HG03039 (cell line): Measurements from ENCODE around the gene CEP89.
"Not testable (repeated sequence)": the region's sequence is repeated elsewhere in the genome, so short reads cannot be mapped to it uniquely, and the experiment has no call there.

Experiments
- ATAC-seq: cut with Tn5 transposase; IDR thresholded peaks from one replicate; pipeline ENCODE4 v1.9.1; 2021; ENCODE audit warnings: mild to moderate bottlenecking, moderate library complexity; ENCODE audit not compliant: unreplicated experiment

CEP89 gene

DNA sequence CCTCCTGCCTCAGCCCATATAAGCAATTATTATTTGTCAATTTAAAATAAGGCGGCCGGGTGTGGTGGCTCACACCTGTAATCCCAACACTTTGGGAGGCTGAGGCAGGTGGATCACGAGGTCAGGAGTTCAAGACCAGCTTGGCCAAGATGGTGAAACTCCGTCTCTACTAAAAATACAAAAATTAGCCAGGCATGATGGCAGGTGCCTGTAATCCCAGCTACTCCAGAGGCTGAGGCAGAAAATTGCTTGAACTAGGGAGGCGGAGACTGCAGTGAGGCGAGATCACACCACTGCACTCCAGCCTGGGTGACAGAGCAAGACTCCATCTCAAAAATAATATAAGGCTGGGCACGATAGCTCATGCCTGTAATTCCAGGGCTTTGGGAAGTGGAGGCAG is 114.9 kb downstream of the CEP89 start:
- ATAC-seq = not testable (repeated sequence)

DNA sequence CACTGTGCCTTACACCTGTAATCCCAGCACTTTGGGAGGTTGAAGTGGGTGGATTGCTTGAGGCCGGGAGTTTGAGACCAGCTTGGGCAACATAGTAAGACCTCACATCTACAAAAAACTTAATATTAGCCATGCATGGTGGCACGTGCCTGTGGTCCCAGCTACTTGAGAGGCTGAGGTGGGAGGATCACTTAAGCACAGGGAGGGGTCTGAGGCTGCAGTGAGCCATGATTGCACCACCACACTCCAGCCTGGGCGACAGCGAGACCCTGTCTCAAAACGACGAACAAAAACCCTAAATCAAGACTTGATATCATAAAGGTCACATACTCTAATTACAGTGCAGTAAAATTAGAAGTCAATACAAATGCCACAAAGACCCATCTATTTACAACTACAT is 119.5 kb downstream of the CEP89 start:
- no peak for ATAC-seq

DNA sequence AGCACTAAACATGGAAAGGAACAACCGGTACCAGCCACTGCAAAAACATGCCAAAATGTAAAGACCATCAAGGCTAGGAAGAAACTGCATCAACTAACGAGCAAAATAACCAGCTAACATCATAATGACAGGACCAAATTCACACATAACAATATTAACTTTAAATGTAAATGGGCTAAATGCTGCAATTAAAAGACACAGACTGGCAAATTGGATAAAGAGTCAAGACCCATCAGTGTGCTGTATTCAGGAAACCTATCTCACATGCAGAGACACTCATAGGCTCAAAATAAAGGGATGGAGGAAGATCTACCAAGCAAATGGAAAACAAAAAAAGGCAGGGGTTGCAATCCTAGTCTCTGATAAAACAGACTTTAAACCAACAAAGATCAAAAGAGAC is 123.7 kb downstream of the CEP89 start:
- not testable (repeated sequence) for ATAC-seq

DNA sequence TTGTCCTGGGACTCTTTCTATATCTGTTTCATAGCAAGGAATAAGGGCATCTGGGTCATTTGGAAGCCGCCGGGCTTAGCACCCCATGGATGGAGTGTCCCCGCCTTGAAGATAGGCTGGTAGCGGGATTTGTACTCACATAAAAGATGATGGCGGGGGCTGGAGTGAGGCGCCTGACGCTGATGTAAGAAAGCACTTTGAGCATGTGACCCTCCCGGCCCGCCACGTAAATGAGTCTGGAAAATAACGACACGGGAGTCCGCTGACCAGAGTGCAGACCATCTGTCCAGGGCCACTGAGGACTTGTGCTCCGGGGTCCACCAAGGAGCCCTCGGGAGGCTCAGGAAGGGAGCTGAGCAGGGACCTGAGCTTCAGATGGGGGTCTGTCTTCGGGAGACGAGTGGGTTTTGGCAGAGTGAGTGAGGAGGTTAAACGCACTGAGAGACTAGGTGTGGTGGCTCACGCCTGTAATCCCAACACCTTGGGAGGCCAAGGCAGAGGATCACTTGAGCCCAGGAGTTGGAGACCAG is 128.0 kb downstream of the CEP89 start:
- ATAC-seq = no peak

DNA sequence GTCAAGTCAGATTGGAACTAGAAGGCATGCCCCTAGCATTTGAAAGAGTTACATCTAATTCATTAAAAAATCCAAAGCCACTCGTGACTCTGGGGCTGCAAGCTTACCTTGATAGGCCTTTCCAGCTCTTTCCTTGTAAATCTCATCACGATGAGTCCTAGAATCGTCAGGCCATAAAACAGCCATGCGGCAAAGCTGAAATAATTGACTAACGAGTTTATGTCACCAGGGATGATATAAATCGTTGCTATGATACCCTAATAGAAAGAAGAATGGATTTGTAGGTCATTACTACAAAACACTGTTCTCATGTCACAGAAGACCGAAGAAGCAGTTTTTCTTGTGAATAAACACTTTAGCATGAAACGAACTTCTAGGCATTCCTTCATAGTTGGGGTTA is 129.7 kb downstream of the CEP89 start:
- ATAC-seq = no peak

DNA sequence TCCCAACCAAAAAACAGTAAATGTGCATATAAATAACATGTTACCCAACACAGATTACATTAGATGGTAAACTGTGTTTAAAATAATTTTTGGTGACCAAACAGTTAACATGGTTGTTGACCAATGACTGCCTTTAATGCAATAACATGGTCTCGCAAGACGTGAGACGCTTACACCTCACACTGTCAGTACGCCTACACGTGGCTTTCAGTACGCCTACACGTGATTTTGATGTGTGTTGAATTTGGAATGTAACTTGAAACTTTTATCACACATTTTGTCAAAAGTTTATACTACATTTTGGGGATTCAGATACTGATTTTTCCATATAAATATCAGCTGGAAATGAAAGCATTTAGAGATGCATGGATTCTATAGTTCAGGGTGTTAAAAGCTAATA is 134.2 kb downstream of the CEP89 start:
- no peak for ATAC-seq

DNA sequence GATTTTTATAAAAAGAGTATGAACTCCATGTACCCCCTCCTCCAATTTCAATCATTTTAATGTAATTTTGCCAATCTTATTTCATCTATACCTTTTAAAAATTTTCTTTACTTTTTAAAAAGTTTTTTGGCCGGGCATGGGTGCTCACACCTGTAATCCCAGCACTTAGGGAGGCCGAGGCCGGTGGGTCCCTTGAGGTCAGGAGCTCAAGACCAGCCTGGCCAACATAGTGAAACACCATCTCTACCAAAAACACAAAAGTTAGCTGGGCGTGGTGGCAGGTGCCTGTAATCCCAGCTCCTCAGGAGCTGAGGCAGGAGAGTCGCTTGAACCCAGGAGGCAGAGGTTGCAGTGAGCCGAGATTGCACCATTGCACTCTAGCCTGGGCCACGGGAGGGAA is 138.4 kb downstream of the CEP89 start:
- not testable (repeated sequence) for ATAC-seq

DNA sequence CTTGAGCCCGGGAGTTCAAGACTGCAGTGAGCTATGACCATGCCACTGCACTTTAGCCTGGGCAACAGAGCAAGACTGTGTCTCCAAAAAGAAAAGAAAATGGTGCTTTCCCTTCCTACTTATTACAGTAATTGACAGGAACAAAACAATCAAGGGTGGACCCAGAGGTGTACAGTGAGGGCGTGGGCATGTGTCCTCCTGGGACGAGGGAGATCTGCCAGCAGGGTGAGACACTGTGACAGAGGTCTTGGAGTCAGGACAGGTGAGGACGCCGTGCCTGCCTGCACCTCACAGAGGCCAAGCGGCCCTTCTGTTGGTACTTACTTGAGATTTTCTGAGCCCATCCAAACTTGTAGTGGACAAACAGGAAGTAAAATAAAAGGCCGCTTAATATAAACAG is 138.9 kb downstream of the CEP89 start:
- ATAC-seq = not testable (repeated sequence)

DNA sequence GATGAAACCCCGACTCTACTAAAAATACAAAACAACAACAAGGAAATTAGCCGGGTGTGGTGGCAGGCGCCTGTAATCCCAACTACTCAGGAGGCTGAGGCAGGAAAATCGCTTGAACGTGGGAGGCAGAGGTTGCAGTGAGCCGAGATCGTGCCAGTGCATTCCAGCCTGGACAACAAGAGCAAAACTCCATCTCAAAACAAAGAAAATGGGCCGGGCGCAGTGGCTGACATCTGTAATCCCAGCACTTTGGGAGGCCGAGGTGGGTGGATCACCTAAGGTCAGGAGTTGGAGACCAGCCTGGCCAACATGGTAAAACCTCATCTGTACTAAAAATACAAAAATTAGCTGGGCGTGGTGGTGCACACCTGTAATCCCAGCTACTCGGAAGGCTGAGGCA is 139.7 kb downstream of the CEP89 start:
- ATAC-seq = not testable (repeated sequence)

DNA sequence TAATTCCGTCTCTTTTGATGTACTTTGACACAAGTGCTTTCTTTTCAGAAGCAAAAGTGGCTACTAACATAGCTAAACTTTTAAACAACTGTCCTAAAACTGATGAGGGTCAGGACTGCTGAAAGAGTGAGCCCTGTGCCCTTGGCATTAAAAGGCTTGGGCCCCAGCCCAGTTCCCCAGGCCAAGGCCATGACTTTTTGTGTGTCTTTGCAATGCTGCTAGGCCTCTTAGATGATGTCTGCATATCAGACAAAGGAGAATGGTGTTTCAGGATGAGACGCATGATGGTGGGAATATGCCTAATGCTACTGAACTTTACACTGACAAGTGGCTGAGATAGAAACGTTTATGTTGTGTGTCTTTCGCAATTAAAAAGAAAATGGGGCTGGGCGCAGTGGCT is 140.1 kb downstream of the CEP89 start:
- no peak for ATAC-seq

DNA sequence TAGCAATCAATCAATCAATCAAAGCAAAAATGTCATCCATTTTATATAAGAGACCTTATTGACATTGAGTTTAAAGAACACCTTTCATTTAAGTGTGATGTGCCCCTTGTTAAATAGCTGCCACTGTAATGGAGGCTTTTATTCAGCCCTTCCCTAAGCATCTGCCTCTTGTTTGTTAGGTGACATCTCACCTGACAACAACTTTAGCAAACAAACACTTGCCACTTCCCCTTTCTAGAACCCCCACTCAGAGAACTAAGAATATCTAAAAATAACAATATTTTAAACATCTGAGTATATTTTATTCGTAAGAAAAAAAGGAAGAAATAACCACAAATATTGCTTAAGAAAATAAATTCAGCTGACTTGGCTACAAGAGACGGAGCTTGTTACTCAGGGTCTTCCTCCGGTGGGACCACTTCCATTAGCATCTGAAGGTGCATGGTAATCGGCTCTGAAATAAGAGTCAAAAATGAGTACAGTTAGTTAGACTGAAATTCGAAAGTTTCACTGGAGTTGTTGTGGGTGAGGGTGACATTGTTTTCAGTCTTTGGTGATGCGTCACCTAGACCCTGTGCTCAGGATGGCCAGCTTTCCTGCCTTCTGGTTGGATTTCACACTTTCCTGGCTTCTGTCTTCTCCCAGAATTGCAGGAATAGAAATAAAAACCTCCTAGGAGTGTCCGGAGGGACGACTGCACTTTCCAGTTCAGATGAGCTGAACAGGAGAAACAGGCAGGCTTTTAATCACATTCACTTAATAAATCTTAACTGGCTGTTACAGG is 141.3 kb downstream of the CEP89 start:
- ATAC-seq = no peak

DNA sequence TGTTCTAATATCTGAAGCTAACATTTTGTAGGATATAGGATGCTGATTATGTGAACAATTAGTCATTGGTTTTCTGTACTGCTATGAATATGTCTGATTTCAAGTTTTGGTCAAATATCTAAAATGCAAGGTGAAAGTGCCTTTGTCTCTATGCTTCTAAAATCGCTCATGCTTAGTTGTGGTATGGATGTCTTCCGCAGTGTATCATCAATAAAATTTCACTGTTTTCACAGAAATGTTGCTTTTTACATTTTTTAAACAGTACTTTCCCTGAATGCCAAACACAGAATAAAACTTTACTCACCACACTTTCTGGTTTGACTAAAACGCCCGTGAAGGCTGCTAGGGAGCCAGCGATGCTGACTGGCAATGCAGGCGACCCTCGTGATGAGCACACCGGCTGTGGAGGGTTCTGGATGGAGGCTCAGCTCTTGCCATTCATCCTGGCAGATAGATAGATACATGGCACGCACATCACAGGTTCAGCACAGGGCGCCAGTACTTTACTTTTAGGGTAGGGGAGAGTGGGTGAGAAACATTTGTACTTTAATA is 142.3 kb downstream of the CEP89 start:
- ATAC-seq = no peak

DNA sequence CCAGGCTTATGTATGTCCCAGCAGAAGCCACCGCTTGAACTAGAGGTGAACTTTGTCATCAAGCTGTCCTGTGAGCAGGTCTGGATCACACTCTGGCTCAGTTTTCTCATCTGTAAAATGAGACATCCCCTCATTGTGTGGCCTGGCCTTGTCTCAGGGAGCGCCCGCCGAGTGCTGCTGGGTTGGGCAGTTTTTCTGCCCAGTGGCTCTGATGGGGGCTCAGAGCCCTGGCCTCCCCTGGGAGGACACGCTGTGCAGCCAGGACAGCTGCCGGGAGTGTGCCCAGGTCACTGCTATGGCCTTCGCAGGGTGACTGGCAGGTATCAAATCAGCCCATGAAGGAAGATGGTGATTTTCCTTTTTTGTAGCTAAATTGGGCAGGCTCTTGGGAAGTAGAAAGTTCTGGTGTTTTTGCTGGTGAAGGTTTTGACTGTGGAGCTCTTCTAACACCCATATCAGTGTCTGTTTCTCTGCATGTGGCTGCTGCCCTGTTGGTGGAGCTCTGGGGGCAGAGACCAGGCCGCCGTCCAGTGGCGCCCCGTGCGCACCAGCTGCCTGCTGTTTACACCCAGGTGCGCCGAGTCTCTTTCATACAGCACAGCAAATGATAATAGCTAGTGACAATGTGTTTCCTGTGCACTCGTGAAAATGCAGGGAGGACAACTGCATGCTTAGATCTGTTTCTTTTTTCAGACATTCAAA is 143.0 kb downstream of the CEP89 start:
- ATAC-seq = no peak

DNA sequence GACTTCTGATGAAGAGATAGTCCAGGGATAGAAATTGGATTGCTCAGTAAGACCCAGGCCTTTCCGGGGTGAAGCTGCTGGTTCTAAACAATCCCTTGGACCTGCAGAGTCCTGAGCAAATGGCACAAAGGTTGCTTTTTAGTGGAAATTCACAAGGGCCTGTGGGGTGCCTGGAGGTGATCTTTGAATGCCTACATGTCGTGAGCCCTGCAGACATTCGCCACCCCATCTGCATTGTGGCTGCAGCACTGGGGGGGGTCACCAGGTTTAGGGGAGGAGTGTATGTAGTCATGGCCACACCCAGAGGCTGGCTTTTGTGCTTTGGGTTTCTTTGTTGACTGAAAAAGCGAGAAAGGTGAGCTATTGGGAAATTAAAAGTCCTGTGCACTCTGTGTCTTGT is 143.6 kb downstream of the CEP89 start:
- no peak for ATAC-seq
